Activated gamma-delta T cell (primary cell): ENCODE measurements around the gene TPP1.

Experiments
- DNase-seq: peaks from one replicate; lab custom pipeline; 2025; lab: John Stamatoyannopoulos, UW

Gene TPP1

GRCh38 chr11:6563121-6563619, 56.1 kb downstream of the TPP1 start:
- no peak for DNase-seq
